WERI-Rb-1 (cell line): ENCODE data around the gene CD40LG.

ENCODE experiments used
- DNase-seq: peaks from one replicate; pipeline ENCODE4 v3.0.0-alpha.2; 2020
- H3K27ac ChIP-seq: fragments of 250-450 bp; sonication (Bioruptor Pico); 2 replicates; pipeline ENCODE4 v1.5.1; 2020; ENCODE audit warnings: mild to moderate bottlenecking, moderate library complexity
- H3K27me3 ChIP-seq: fragments of 250-450 bp; sonication (Bioruptor Pico); 2 replicates; pipeline ENCODE4 v1.5.1; 2021; ENCODE audit warnings: mild to moderate bottlenecking, low read depth, moderate library complexity; ENCODE audit not compliant: insufficient read depth, severe bottlenecking
- H3K36me3 ChIP-seq: fragments of 250-450 bp; sonication (Bioruptor Pico); 2 replicates; pipeline ENCODE4 v1.5.1; 2020; ENCODE audit warnings: mild to moderate bottlenecking, moderate library complexity
- H3K4me3 ChIP-seq: 2 replicates; pipeline ENCODE4 v1.5.1; 2011; ENCODE audit warnings: low read depth, mild to moderate bottlenecking, control low read depth, low read length
- H3K9me3 ChIP-seq: fragments of 250-450 bp; sonication (Bioruptor Pico); 2 replicates; pipeline ENCODE4 v1.5.1; 2021; ENCODE audit warnings: mild to moderate bottlenecking, moderate library complexity; ENCODE audit not compliant: severe bottlenecking
- CTCF ChIP-seq: IDR thresholded peaks from 2 replicates; pipeline ENCODE4 v1.5.1; 2011; ENCODE audit warnings: low read depth, mild to moderate bottlenecking, control low read depth, inconsistent platforms, low read length

The CD40LG gene

DNA sequence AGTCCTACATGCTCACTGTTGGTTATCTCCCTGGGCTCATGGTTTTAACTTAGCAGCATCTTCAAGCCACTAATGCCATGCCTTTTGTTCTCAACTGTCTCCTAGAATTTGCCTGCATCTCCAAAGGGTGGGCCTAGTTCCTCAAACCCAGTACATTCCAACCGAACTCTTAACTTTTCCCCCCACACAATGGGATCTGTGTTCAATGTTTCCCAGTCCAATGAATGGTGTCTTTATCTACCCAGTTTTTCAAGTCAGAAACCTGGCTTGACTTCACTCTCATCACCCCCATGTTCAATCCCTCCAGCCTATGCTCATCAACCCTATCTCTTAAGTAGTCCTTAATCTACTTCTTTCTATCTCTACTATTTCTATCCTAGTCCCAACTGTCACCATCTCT, 12.9 kb downstream of the CD40LG start:
- Histone ChIP-seq H3K27ac (no peak overlapping the region), H3K9me3 (peaks cover 3% of the 10 kb centered on the region), H3K4me3 (no peak overlapping the region), H3K36me3 (no peaks in the 10 kb centered on the region), H3K27me3 (no peaks in the 10 kb centered on the region)
- TF ChIP-seq CTCF: no peak
- no peak for DNase-seq

DNA sequence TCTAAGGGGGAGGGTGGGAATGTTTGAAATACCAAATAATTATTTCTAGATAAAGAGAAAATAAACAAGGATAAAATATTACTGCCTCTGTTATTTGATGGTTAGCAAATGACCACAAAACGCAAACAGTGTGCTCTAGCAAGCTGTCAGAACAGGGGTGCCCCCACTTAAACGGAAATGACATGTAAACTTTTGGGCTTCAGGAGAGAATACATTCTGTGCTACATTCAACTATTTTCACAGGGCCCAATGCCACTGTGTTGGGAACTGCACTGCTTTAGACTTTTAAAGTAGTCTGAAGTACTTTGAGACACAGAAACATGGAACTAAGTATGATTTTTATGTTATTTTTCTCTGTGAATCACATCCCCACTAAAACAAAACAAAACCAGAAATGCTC, 14.1 kb downstream of the CD40LG start:
- H3K9me3 ChIP-seq: peaks cover 3% of the 10 kb centered on the region
- H3K27me3 ChIP-seq: no peaks in the 10 kb centered on the region
- no peak overlapping the region for H3K4me3 ChIP-seq
- DNase-seq: no peak
- H3K36me3 ChIP-seq: no peaks in the 10 kb centered on the region
- no peak for TF ChIP-seq CTCF
- H3K27ac ChIP-seq: no peak overlapping the region

- Histone ChIP-seq H3K27me3 (no peaks in the 10 kb centered on the region), H3K27ac (no peak overlapping the region), H3K9me3 (peaks cover 3% of the 10 kb centered on the region), H3K36me3 (no peaks in the 10 kb centered on the region), H3K4me3 (no peak overlapping the region)
- DNase-seq: no peak
- no peak for TF ChIP-seq CTCF
Observed at GRCh38 chrX:136662976-136663375, 15.0 kb downstream of the CD40LG start.

GRCh38 chrX:136665258-136665900, 17.4 kb downstream of the CD40LG start:
- no peak for TF ChIP-seq CTCF
- Histone ChIP-seq H3K27ac (no peak overlapping the region), H3K4me3 (no peak overlapping the region), H3K27me3 (no peaks in the 10 kb centered on the region), H3K36me3 (no peaks in the 10 kb centered on the region), H3K9me3 (peaks cover 3% of the 10 kb centered on the region)
- DNase-seq: no peak

GRCh38 chrX:136666088-136666487, 18.1 kb downstream of the CD40LG start:
- H3K27me3 ChIP-seq: no peaks in the 10 kb centered on the region
- no peak for TF ChIP-seq CTCF
- no peak for DNase-seq
- H3K36me3 ChIP-seq: no peaks in the 10 kb centered on the region
- H3K27ac ChIP-seq: no peak overlapping the region
- no peak overlapping the region for H3K4me3 ChIP-seq
- H3K9me3 ChIP-seq: peaks cover 3% of the 10 kb centered on the region
